GM23338 (cell line): Measurements from ENCODE around the gene STRN3. TPM values are rescaled to one million over a fixed set of nuclear protein-coding genes. Genes with fewer than 3 reads are reported as not detected.

Experiments
- ATAC-seq: fragments of 200-7000 bp; cut with Tn5 transposase; 3 replicates; pipeline ENCODE4 v1.9.1; 2020
- DNase-seq: peaks from one replicate; pipeline ENCODE4 v3.0.0-alpha.2; 2015; ENCODE audit warnings: low spot score
- H2AFZ ChIP-seq: fragments of 200-600 bp; sonication (generic); 2 replicates; pipeline ENCODE4 v1.8.0; 2016; ENCODE audit warnings: antibody characterized with exemption, mild to moderate bottlenecking, moderate library complexity
- H3F3A ChIP-seq: fragments of 200-600 bp; sonication (generic); replicated peaks from 2 replicates; pipeline ENCODE4 v1.8.0; 2017; ENCODE audit warnings: antibody characterized with exemption, mixed run types, low read depth
- H3K27ac ChIP-seq: fragments of 200-600 bp; sonication (generic); 2 replicates; pipeline ENCODE4 v1.6.1; 2016; ENCODE audit warnings: low read depth
- H3K27me3 ChIP-seq: fragments of 200-600 bp; sonication (generic); 2 replicates; pipeline ENCODE4 v1.8.0; 2016; ENCODE audit warnings: mild to moderate bottlenecking, mixed run types, moderate library complexity; ENCODE audit not compliant: insufficient read depth
- H3K36me3 ChIP-seq: fragments of 200-600 bp; sonication (generic); 2 replicates; pipeline ENCODE4 v1.8.0; 2016; ENCODE audit warnings: mild to moderate bottlenecking; ENCODE audit not compliant: insufficient read depth
- H3K4me1 ChIP-seq: fragments of 200-600 bp; sonication (generic); 2 replicates; pipeline ENCODE4 v1.8.0; 2016; ENCODE audit warnings: mild to moderate bottlenecking, moderate library complexity; ENCODE audit not compliant: insufficient read depth
- H3K4me2 ChIP-seq: fragments of 200-600 bp; sonication (generic); 2 replicates; pipeline ENCODE4 v1.7.1; 2017; ENCODE audit warnings: mixed run types
- H3K4me3 ChIP-seq: fragments of 200-600 bp; sonication (generic); 2 replicates; pipeline ENCODE4 v1.6.1; 2016; ENCODE audit warnings: mixed run types
- H3K79me2 ChIP-seq: fragments of 200-600 bp; sonication (generic); replicated peaks from 2 replicates; pipeline ENCODE4 v1.8.0; 2017; ENCODE audit warnings: mild to moderate bottlenecking; ENCODE audit not compliant: insufficient read depth
- H3K9me2 ChIP-seq: fragments of 200-600 bp; sonication (generic); 2 replicates; pipeline ENCODE4 v1.8.0; 2017; ENCODE audit not compliant: insufficient read depth
- H4K20me1 ChIP-seq: fragments of 200-600 bp; sonication (generic); replicated peaks from 2 replicates; pipeline ENCODE4 v1.8.0; 2017; ENCODE audit warnings: mild to moderate bottlenecking; ENCODE audit not compliant: insufficient read depth
- H3K27ac Mint-ChIP-seq: 2 replicates; pipeline ENCODE4 v1.8.0; 2020; ENCODE audit warnings: inconsistent platforms, mild to moderate bottlenecking, moderate library complexity, mixed read lengths
- H3K27me3 Mint-ChIP-seq: 3 replicates; pipeline ENCODE4 v1.8.0; 2022; ENCODE audit warnings: low read depth, mild to moderate bottlenecking, moderate library complexity, mixed read lengths, inconsistent platforms; ENCODE audit not compliant: insufficient read depth, poor library complexity
- H3K36me3 Mint-ChIP-seq: 3 replicates; pipeline ENCODE4 v1.8.0; 2021; ENCODE audit warnings: low read depth, mild to moderate bottlenecking, inconsistent platforms, moderate library complexity, mixed read lengths
- H3K4me1 Mint-ChIP-seq: 3 replicates; pipeline ENCODE4 v1.8.0; 2020; ENCODE audit warnings: mild to moderate bottlenecking, inconsistent platforms, mixed read lengths
- H3K4me3 Mint-ChIP-seq: 3 replicates; pipeline ENCODE4 v1.8.0; 2021; ENCODE audit warnings: moderate library complexity, mild to moderate bottlenecking, inconsistent platforms, mixed read lengths
- H3K9me3 Mint-ChIP-seq: 3 replicates; pipeline ENCODE4 v1.8.0; 2020; ENCODE audit warnings: moderate library complexity, mild to moderate bottlenecking, inconsistent platforms, mixed read lengths
- CREB1 ChIP-seq: fragments of 250-450 bp; sonication (Bioruptor Pico); IDR thresholded peaks from 2 replicates; pipeline ENCODE4 v1.5.0; 2020; ENCODE audit warnings: low read depth, mild to moderate bottlenecking, moderate library complexity
- EZH2 ChIP-seq: fragments of 200-600 bp; sonication (generic); IDR thresholded peaks from one replicate; pipeline ENCODE4 v1.8.0; 2017; ENCODE audit warnings: antibody characterized with exemption, mild to moderate bottlenecking, low read depth; ENCODE audit not compliant: unreplicated experiment
- EZH2phosphoT487 ChIP-seq: fragments of 200-600 bp; sonication (generic); IDR thresholded peaks from one replicate; pipeline ENCODE4 v1.8.1; 2018; ENCODE audit warnings: antibody characterized with exemption; ENCODE audit not compliant: unreplicated experiment
- JUNB ChIP-seq: IDR thresholded peaks from one replicate; pipeline ENCODE4 v1.6.1; 2016; ENCODE audit warnings: antibody characterized with exemption; ENCODE audit not compliant: unreplicated experiment
- NANOG ChIP-seq: IDR thresholded peaks from 2 replicates; pipeline ENCODE4 v1.6.1; 2016; ENCODE audit warnings: antibody characterized with exemption, borderline replicate concordance
- polyA plus RNA-seq: library from polyadenylated mRNA; unstranded; fragments of >200 nt; fragmentation: Nextera tagmentation; extraction: Ambion mirVana; gene quantifications from 2 replicates; pipeline ENCODE4 v1.2.1, GENCODE V29; 2016
- total RNA-seq: library from RNA; depleted of rRNA; stranded (reverse); fragments of >200 nt; shearing (Covaris generic); gene quantifications from 2 replicates; pipeline ENCODE4 v1.2.3, GENCODE V29; 2014
- TF ChIP-seq, protein P1 (sequence below): fragments of 250-450 bp; sonication (Bioruptor Pico); IDR thresholded peaks from 2 replicates; pipeline ENCODE4 v1.5.0; 2020; ENCODE audit warnings: mild to moderate bottlenecking, moderate library complexity
- TF ChIP-seq, protein P2 (sequence below): IDR thresholded peaks from 2 replicates; pipeline ENCODE4 v1.6.1; 2016; ENCODE audit warnings: antibody characterized with exemption

Gene STRN3
- total and polyA plus RNA-seq, 2 experiments from 2014 or later: 35.0 to 40.6 TPM

- TF ChIP-seq, protein P1, sequence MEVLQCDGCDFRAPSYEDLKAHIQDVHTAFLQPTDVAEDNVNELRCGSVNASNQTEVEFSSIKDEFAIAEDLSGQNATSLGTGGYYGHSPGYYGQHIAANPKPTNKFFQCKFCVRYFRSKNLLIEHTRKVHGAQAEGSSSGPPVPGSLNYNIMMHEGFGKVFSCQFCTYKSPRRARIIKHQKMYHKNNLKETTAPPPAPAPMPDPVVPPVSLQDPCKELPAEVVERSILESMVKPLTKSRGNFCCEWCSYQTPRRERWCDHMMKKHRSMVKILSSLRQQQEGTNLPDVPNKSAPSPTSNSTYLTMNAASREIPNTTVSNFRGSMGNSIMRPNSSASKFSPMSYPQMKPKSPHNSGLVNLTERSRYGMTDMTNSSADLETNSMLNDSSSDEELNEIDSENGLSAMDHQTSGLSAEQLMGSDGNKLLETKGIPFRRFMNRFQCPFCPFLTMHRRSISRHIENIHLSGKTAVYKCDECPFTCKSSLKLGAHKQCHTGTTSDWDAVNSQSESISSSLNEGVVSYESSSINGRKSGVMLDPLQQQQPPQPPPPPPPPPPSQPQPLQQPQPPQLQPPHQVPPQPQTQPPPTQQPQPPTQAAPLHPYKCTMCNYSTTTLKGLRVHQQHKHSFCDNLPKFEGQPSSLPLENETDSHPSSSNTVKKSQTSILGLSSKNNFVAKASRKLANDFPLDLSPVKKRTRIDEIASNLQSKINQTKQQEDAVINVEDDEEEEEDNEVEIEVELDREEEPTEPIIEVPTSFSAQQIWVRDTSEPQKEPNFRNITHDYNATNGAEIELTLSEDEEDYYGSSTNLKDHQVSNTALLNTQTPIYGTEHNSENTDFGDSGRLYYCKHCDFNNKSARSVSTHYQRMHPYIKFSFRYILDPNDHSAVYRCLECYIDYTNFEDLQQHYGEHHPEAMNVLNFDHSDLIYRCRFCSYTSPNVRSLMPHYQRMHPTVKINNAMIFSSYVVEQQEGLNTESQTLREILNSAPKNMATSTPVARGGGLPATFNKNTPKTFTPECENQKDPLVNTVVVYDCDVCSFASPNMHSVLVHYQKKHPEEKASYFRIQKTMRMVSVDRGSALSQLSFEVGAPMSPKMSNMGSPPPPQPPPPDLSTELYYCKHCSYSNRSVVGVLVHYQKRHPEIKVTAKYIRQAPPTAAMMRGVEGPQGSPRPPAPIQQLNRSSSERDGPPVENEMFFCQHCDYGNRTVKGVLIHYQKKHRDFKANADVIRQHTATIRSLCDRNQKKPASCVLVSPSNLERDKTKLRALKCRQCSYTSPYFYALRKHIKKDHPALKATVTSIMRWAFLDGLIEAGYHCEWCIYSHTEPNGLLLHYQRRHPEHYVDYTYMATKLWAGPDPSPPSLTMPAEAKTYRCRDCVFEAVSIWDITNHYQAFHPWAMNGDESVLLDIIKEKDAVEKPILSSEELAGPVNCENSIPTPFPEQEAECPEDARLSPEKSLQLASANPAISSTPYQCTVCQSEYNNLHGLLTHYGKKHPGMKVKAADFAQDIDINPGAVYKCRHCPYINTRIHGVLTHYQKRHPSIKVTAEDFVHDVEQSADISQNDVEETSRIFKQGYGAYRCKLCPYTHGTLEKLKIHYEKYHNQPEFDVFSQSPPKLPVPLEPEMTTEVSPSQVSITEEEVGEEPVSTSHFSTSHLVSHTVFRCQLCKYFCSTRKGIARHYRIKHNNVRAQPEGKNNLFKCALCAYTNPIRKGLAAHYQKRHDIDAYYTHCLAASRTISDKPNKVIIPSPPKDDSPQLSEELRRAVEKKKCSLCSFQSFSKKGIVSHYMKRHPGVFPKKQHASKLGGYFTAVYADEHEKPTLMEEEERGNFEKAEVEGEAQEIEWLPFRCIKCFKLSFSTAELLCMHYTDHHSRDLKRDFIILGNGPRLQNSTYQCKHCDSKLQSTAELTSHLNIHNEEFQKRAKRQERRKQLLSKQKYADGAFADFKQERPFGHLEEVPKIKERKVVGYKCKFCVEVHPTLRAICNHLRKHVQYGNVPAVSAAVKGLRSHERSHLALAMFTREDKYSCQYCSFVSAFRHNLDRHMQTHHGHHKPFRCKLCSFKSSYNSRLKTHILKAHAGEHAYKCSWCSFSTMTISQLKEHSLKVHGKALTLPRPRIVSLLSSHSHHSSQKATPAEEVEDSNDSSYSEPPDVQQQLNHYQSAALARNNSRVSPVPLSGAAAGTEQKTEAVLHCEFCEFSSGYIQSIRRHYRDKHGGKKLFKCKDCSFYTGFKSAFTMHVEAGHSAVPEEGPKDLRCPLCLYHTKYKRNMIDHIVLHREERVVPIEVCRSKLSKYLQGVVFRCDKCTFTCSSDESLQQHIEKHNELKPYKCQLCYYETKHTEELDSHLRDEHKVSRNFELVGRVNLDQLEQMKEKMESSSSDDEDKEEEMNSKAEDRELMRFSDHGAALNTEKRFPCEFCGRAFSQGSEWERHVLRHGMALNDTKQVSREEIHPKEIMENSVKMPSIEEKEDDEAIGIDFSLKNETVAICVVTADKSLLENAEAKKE (CRISPR knock-in tag): no peak
- TF ChIP-seq, protein P2, sequence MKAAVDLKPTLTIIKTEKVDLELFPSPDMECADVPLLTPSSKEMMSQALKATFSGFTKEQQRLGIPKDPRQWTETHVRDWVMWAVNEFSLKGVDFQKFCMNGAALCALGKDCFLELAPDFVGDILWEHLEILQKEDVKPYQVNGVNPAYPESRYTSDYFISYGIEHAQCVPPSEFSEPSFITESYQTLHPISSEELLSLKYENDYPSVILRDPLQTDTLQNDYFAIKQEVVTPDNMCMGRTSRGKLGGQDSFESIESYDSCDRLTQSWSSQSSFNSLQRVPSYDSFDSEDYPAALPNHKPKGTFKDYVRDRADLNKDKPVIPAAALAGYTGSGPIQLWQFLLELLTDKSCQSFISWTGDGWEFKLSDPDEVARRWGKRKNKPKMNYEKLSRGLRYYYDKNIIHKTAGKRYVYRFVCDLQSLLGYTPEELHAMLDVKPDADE: no peak
- peak; percentile 39 for TF ChIP-seq EZH2
These were observed 152.7 kb downstream of the STRN3 start (continued) for GRCh38 chr14:30873308-30874119.

DNA sequence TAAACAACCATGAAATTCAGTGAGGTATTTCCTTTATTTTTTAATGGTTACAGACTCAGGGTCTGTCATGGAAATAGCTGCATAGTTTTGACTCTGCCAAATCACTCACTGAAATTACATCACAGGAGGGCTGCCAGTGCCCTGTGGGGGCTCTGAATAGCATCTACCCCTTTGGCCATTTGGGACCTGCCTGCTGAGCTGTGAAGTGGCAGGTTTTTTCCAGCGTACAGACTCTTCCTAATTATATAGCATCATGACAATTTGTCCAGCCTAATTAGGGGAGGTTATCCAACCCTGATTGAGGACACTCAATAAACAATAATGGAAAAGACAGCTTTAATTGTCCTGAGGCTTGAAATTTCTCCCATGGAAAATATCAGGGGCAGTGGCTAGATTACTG, 153.6 kb downstream of the STRN3 start:
- Mint-ChIP-seq H3K27me3 (peaks cover 42% of the 10 kb centered on the region), H3K9me3 (no peaks in the 10 kb centered on the region), H3K27ac (no peak overlapping the region), H3K36me3 (no peaks in the 10 kb centered on the region), H3K4me1 (peaks cover 38% of the 10 kb centered on the region), H3K4me3 (no peak overlapping the region)
- DNase-seq (peak; percentile 35), ATAC-seq (no peak)
- Histone ChIP-seq H4K20me1 (no peaks in the 10 kb centered on the region), H3K4me2 (peak overlapping the region; percentile 79; the same call in 1 of the 2 replicates), H3K4me1 (peaks cover 48% of the 10 kb centered on the region), H3K27me3 (peaks cover 51% of the 10 kb centered on the region), H2AFZ (no peak overlapping the region), H3K36me3 (no peaks in the 10 kb centered on the region), H3K9me2 (no peaks in the 10 kb centered on the region), H3K27ac (no peak overlapping the region), H3K79me2 (no peaks in the 10 kb centered on the region), H3F3A (0 out of 2 replicates have a peak, but pooled peaks cover 3% of the 10 kb centered on the region), H3K4me3 (no peak overlapping the region)
- TF ChIP-seq CREB1 (no peak), JUNB (no peak), EZH2 (no peak), NANOG (no peak), EZH2phosphoT487 (no peak)
- TF ChIP-seq, protein P1 (CRISPR knock-in tag): no peak
